ENCODE measurements around the gene RIC1.

- TF ChIP-seq CTCF (IDR thresholded peaks at IDR 0.05; ENCODE audit: low read length): no peak
- no peak for TF ChIP-seq EZH2 (IDR thresholded peaks at IDR 0.05; ENCODE audit: borderline replicate concordance, low read length)
These were observed 8.4 kb upstream of the RIC1 start for GRCh38 chr9:5620494-5620893.
